ENCODE measurements around the gene RAB29. TPM values are rescaled to one million over a fixed set of nuclear protein-coding genes. Genes with fewer than 3 reads are reported as not detected.

Gene RAB29
- total RNA-seq, 2 donors from 2014 or later, result 109 to 217 TPM

Other genes with a start within 250 kb of the RAB29 start
- gene ELK4, start 143.5 kb downstream of the RAB29 start, total RNA-seq, result 10 to 100 TPM; 78.7 to 97.8 TPM
- 1 to 10 TPM in 1 of 2 donors, under 1 TPM in 1; 0.64 to 5.1 TPM for gene SLC45A3, start 95.0 kb downstream of the RAB29 start, total RNA-seq
- gene NUCKS1, start 25.3 kb downstream of the RAB29 start, total RNA-seq, result 100 to 1,000 TPM in 1 of 2 donors, 10 to 100 TPM in 1; 95.1 to 156 TPM
- gene SLC41A1, start 37.7 kb upstream of the RAB29 start, total RNA-seq, result 10 to 100 TPM; 66.2 to 80.2 TPM
- under 1 TPM in 1 of 2 donors, not detected in 1; 0.75 TPM for gene PM20D1, start 74.7 kb upstream of the RAB29 start, total RNA-seq
- gene SLC26A9, start 168.0 kb upstream of the RAB29 start, total RNA-seq, result not detected
- not detected for gene RAB7B, start 227.9 kb upstream of the RAB29 start, total RNA-seq
- gene CTSE, start 248.4 kb upstream of the RAB29 start, total RNA-seq, result not detected

Data from natural killer cell treated with Interleukin-12 subunit alpha and Interleukin-12 subunit beta and Interleukin-15 and Interleukin-18, amount 100 ng/mL, for 72 hours (primary cell).